ENCODE data around the gene SDK1.

SDK1 gene

GRCh38 chr7:3332308-3332707 lies 31.3 kb downstream of the SDK1 start:
- DNase-seq (ENCODE audit: low read depth): no peak

GRCh38 chr7:3333861-3334260 lies 32.8 kb downstream of the SDK1 start:
- no peak for DNase-seq (ENCODE audit: low read depth)

- DNase-seq (ENCODE audit: low read depth): no peak
Measured at GRCh38 chr7:3336042-3336665, 35.1 kb downstream of the SDK1 start.

- DNase-seq (ENCODE audit: low read depth): no peak
Measured at GRCh38 chr7:3338161-3338560, 37.1 kb downstream of the SDK1 start.

- DNase-seq (ENCODE audit: low read depth): no peak
Measured at GRCh38 chr7:3345699-3346481, 44.8 kb downstream of the SDK1 start.

GRCh38 chr7:3349126-3349525 lies 48.1 kb downstream of the SDK1 start:
- DNase-seq (ENCODE audit: low read depth): no peak

GRCh38 chr7:3356173-3356572 lies 55.1 kb downstream of the SDK1 start:
- DNase-seq (ENCODE audit: low read depth): no peak

- no peak for DNase-seq (ENCODE audit: low read depth)
Measured at GRCh38 chr7:3358991-3359390, 57.9 kb downstream of the SDK1 start.

GRCh38 chr7:3367261-3367660 lies 66.2 kb downstream of the SDK1 start:
- DNase-seq (ENCODE audit: low read depth): no peak

- DNase-seq (ENCODE audit: low read depth): no peak
Measured at GRCh38 chr7:3370068-3370830, 69.2 kb downstream of the SDK1 start.

GRCh38 chr7:3370921-3371320 lies 69.9 kb downstream of the SDK1 start:
- no peak for DNase-seq (ENCODE audit: low read depth)

- DNase-seq (ENCODE audit: low read depth): no peak
Measured at GRCh38 chr7:3371601-3372000, 70.5 kb downstream of the SDK1 start.

- no peak for DNase-seq (ENCODE audit: low read depth)
Measured at GRCh38 chr7:3374239-3374638, 73.2 kb downstream of the SDK1 start.

- no peak for DNase-seq (ENCODE audit: low read depth)
Measured at GRCh38 chr7:3378390-3379150, 77.5 kb downstream of the SDK1 start.

GRCh38 chr7:3380034-3380433 lies 79.0 kb downstream of the SDK1 start:
- no peak for DNase-seq (ENCODE audit: low read depth)

- no peak for DNase-seq (ENCODE audit: low read depth)
Measured at GRCh38 chr7:3380886-3381685, 80.0 kb downstream of the SDK1 start.

GRCh38 chr7:3386423-3387190 lies 85.6 kb downstream of the SDK1 start:
- no peak for DNase-seq (ENCODE audit: low read depth)

GRCh38 chr7:3393862-3394261 lies 92.8 kb downstream of the SDK1 start:
- no peak for DNase-seq (ENCODE audit: low read depth)

- no peak for DNase-seq (ENCODE audit: low read depth)
Measured at GRCh38 chr7:3397324-3397723, 96.3 kb downstream of the SDK1 start.

GRCh38 chr7:3399858-3400257 lies 98.8 kb downstream of the SDK1 start:
- no peak for DNase-seq (ENCODE audit: low read depth)

GRCh38 chr7:3404501-3404900 lies 103.4 kb downstream of the SDK1 start:
- DNase-seq (ENCODE audit: low read depth): no peak

Data from HS-5 (cell line).